HUES48 (cell line): ENCODE data around the gene SLC25A22.

Source experiments
- H3K27ac ChIP-seq: one replicate; pipeline ENCODE4 v1.7.0; 2013; ENCODE audit warnings: low read depth, low read length, inconsistent platforms
- H3K27me3 ChIP-seq: 2 replicates; pipeline ENCODE4 v1.6.1; 2013; ENCODE audit warnings: mild to moderate bottlenecking, low read length; ENCODE audit not compliant: control insufficient read depth, insufficient read depth
- H3K36me3 ChIP-seq: 2 replicates; pipeline ENCODE4 v1.6.1; 2013; ENCODE audit warnings: low read length; ENCODE audit not compliant: control insufficient read depth, insufficient read depth
- H3K4me1 ChIP-seq: 2 replicates; pipeline ENCODE4 v1.6.1; 2013; ENCODE audit warnings: mild to moderate bottlenecking, low read length; ENCODE audit not compliant: control insufficient read depth, insufficient read depth
- H3K4me3 ChIP-seq: 2 replicates; pipeline ENCODE4 v1.5.1; 2013; ENCODE audit warnings: mild to moderate bottlenecking, low read depth, low read length
- H3K9ac ChIP-seq: 2 replicates; pipeline ENCODE4 v1.6.1; 2013; ENCODE audit warnings: mild to moderate bottlenecking, low read depth, low read length, moderate library complexity
- H3K9me3 ChIP-seq: 2 replicates; pipeline ENCODE4 v1.6.1; 2013; ENCODE audit warnings: low read length; ENCODE audit not compliant: control insufficient read depth, insufficient read depth

The SLC25A22 gene

GRCh38 chr11:819943-820649 lies 22.0 kb upstream of the SLC25A22 start:
- Histone ChIP-seq H3K9me3 (no peaks in the 10 kb centered on the region), H3K9ac (no peak overlapping the region), H3K27ac (peak overlapping the region; percentile 73), H3K36me3 (0 out of 2 replicates have a peak, but pooled peaks cover 12% of the 10 kb centered on the region), H3K27me3 (no peaks in the 10 kb centered on the region), H3K4me3 (peak overlapping the region; percentile 83), H3K4me1 (peaks cover 9% of the 10 kb centered on the region)

GRCh38 chr11:819129-819931 lies 21.2 kb upstream of the SLC25A22 start:
- Histone ChIP-seq H3K4me1 (peaks cover 9% of the 10 kb centered on the region), H3K27ac (peak overlapping the region; percentile 73), H3K4me3 (peak overlapping the region; percentile 83), H3K9me3 (no peaks in the 10 kb centered on the region), H3K36me3 (0 out of 2 replicates have a peak, but pooled peaks cover 7% of the 10 kb centered on the region), H3K9ac (peak overlapping the region; percentile 69; the same call in 1 of the 2 replicates), H3K27me3 (no peaks in the 10 kb centered on the region)

DNA sequence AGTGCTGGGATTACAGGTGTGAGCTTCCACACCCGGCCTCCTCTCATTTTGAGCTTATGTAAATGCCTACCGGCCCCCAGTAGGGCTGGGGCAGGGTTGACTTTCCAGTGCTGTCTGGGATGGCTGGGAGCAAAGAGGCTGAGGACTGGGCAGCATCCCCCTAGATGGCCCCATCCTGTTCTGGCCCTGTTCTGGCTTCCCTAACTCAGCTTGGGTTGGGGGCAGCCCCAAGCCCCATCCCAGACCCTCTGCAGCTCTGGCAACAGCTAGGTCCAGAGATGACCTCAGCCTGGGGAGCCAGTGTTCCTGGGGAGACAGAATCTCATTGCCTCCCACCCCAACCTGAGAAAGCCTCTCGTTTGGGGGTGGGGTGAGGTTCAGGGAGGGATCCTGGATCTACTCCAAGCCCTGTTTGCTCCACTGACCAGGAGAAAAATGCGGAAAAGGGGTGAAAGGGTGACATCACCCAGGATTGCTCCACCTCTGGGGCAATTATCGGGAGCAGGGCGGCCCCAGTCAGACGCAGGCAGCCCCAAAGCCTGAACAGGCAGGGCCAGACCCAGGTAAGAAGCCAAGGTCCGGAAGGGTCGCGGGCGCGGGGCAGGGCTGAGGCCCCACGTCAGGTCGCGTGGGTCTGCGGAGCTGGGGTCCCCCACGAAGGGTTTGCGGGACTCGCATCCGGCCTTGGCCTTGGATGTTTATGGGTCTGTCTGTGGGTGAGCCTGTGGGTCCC lies 20.5 kb upstream of the SLC25A22 start, which contains the start of gene PNPLA2:
Gene PNPLA2, plus strand, starts transcription at position 519 of the 733 bp plus-strand sequence. CDS start 805 bp downstream, outside the sequence.
- Histone ChIP-seq H3K36me3 (peaks cover 8% of the 10 kb centered on the region), H3K9me3 (no peaks in the 10 kb centered on the region), H3K27ac (peak within 1 kb of the TSS; percentile 73), H3K4me1 (peaks cover 9% of the 10 kb centered on the region), H3K4me3 (peak within 1 kb of the TSS; percentile 83), H3K27me3 (no peaks in the 10 kb centered on the region), H3K9ac (peak within 1 kb of the TSS; percentile 69; the same call in 1 of the 2 replicates)

GRCh38 chr11:816433-816779 lies 18.3 kb upstream of the SLC25A22 start:
- H3K9me3 ChIP-seq = no peaks in the 10 kb centered on the region
- H3K27ac ChIP-seq = no peak overlapping the region
- peaks cover 17% of the 10 kb centered on the region for H3K4me1 ChIP-seq
- H3K9ac ChIP-seq = no peak overlapping the region
- peaks cover 28% of the 10 kb centered on the region for H3K36me3 ChIP-seq
- no peaks in the 10 kb centered on the region for H3K27me3 ChIP-seq
- no peak overlapping the region for H3K4me3 ChIP-seq

DNA sequence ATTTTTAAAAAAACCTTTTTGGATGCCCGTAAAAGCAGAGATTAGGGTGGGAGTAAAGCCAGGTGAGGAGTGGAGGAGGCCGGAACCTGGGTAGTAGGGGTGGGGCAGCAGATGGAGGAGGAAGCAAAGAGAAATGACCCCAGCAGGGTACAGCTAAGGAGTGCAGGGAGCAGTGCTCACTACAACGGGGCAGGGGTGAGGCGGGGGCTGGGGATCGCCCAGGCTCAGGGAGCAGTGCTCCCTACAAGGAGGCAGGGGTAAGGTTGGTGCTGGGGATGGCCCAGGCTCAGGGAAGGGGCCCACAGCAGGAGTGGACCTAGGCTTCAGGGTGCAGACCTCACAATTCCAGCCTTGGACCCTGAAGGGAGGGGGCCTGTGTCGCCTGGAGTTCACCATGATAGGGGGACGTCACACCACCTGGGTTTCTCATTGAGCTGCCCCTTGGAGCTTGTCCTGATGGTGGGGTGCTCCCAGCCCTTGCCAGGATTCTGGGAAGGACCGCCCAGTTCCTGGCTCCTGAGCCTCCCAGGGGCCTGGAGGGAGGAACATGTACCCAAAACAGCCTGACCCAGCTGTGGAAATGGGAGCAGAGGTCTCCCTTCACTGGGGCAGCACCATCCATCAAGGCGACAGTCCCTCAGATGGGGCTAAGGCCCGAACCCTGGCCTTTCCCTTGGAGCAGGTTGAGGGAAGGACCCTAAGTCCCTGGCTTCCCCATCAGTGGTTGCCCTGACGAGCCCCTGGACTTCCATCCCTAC lies 17.8 kb upstream of the SLC25A22 start:
- peaks cover 33% of the 10 kb centered on the region for H3K36me3 ChIP-seq
- H3K27ac ChIP-seq = no peak overlapping the region
- no peaks in the 10 kb centered on the region for H3K27me3 ChIP-seq
- no peak overlapping the region for H3K9ac ChIP-seq
- no peak overlapping the region for H3K4me3 ChIP-seq
- H3K9me3 ChIP-seq = no peaks in the 10 kb centered on the region
- peaks cover 22% of the 10 kb centered on the region for H3K4me1 ChIP-seq

DNA sequence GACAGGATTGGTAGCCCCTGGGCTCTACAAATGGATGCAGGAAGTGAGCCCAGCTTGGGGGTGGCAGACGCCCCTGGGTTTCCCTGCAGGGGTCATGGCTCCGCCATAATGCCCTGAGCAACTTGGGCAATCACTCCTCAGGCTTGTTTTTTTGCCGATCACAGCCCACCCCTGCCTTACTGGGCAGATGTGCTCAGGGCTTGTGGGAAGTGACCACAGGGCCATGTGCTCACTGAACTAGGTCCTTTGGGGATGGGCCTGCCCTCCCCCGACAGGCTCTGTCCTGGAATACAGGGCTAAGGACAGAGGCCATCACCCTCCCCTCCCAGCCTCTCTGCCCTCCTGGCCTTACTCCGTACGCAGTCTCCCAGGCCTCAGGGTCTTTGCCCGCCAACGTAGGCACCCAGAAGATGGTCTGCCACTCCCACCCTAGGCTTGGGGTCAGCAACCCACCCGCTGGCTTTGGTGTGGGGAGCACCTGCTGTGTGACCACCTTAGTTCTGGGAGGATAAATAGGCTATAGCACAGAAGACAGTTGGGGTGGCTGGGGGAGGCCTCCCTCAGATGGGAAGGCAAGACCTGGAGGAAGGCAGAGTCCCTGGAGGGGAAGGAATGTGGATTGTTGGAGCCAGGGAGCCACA lies 15.5 kb upstream of the SLC25A22 start:
- H3K36me3 ChIP-seq = peaks cover 34% of the 10 kb centered on the region
- no peak overlapping the region for H3K9ac ChIP-seq
- H3K27ac ChIP-seq = peak overlapping the region; percentile 63
- no peaks in the 10 kb centered on the region for H3K27me3 ChIP-seq
- peaks cover 17% of the 10 kb centered on the region; the same call in 1 of the 2 replicates for H3K4me1 ChIP-seq
- H3K9me3 ChIP-seq = no peaks in the 10 kb centered on the region
- no peak overlapping the region for H3K4me3 ChIP-seq

- Histone ChIP-seq H3K36me3 (peaks cover 34% of the 10 kb centered on the region), H3K27ac (peak overlapping the region; percentile 63), H3K9ac (no peak overlapping the region), H3K9me3 (no peaks in the 10 kb centered on the region), H3K27me3 (no peaks in the 10 kb centered on the region), H3K4me1 (peaks cover 13% of the 10 kb centered on the region; the same call in 1 of the 2 replicates), H3K4me3 (no peak overlapping the region)
Measured at GRCh38 chr11:813072-813455, 15.0 kb upstream of the SLC25A22 start.

DNA sequence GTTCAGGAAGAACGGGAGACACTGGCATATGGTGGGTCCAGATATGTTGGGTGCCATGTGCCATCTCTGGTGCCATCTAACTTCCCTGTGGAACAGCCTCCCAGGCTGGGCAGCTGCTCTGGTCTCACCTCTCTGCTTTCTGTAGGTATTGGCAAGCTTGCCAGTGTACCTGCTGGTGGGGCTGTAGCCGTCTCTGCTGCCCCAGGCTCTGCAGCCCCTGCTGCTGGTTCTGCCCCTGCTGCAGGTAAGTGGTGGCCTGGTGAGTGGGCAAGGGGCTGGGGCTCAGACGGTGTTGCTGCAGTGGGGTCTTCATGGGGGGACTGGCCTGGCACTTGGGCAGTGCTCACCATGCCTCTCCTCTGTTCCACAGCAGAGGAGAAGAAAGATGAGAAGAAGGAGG lies 14.3 kb upstream of the SLC25A22 start:
- Histone ChIP-seq H3K36me3 (peaks cover 34% of the 10 kb centered on the region), H3K9ac (no peak overlapping the region), H3K4me1 (peaks cover 13% of the 10 kb centered on the region; the same call in 1 of the 2 replicates), H3K9me3 (no peaks in the 10 kb centered on the region), H3K4me3 (no peak overlapping the region), H3K27me3 (no peaks in the 10 kb centered on the region), H3K27ac (peak overlapping the region; percentile 63)

DNA sequence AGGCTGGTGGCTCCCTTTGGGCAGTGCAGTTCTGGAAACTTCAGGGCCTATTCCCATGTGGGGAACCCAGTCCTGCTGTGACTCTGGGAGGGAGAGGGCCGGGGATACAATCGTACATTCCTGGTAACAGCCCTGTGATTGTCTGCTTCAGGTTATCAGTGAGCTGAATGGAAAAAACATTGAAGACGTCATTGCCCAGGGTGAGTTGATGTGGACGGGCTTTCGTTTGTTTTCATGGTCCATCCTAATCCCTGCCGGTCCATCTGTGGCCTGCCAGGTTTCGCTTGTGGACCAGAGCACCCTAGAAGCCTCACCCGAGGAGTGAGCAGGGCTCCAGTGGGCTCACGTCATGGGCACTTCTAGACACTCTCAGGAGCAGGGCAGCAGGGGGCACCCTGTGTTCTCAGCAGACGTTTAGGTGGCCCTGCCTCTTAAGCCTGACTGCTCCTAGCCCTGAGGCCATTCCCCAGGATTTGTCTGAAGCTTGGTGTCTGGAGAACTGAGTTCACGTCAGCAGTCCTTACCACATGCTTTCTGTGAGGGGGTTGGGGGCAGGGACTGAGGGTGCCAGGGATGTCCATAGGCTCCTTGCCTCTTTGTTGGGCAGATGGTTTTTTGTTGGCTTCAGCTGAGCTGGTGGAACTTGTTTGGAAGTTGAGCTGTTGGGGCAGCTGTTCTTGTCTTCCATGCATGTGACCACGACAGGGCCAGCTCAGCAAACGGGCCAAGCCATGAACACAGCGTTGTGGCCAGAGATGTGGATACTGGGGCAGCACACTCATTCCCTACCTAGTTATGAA lies 13.6 kb upstream of the SLC25A22 start:
- H3K36me3 ChIP-seq = peaks cover 34% of the 10 kb centered on the region
- peak overlapping the region; percentile 98 for H3K4me3 ChIP-seq
- no peaks in the 10 kb centered on the region for H3K9me3 ChIP-seq
- no peaks in the 10 kb centered on the region for H3K27me3 ChIP-seq
- peaks cover 13% of the 10 kb centered on the region; the same call in 1 of the 2 replicates for H3K4me1 ChIP-seq
- H3K27ac ChIP-seq = peak overlapping the region; percentile 63
- peak overlapping the region; percentile 100 for H3K9ac ChIP-seq
